Measurements from ENCODE around the gene FASN. TPM values are rescaled to one million over a fixed set of nuclear protein-coding genes. Genes with fewer than 3 reads are reported as not detected.

The FASN gene
- total and polyA plus RNA-seq, 2 of the 13 experiments (the other 11 are each of a cell fraction or from before 2014, with no cell fraction given), result 51.7 to 101 TPM

DNA sequence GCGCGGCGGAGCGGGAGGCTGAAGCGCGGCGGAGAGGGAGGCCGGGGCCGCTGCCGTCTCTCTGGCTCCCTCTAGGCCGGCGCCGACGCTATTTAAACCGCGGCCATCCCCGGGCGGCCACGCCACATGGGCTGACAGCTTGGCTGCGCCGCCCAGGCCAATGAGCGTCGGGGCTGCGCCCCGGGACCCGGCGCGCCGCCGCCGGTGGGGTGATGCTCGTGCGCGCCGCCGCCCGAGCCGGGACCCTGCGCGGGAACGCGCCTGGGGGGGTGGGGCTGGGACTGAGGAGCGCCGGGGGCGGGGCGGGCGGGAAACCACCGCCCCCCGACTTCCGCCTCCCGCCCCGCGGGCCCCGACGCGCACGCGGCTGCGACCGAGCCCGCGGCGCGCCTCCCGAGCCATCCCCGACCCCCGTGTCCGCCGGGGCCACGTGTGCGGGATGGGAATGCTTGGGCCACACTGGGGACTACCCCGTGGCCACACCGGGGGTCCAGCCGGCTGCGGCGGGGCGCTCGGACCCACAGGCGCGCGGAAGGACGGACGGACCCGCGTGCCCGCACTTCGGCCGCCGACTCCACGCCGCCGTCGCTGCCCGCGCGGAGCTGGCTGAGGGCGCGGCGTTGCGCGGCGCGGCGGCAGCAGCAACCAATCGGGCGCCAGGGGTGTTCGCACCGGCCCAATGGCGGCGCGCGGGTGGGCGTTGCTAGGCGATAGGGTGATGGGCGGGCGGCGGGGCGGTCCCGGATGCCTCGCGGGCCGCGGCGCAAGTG lies at the start of gene FASN (continued):
- TF ChIP-seq HNF1B (CRISPR knock-in tag; IDR thresholded peaks at IDR 0.05) (no peak), ZSCAN21 (CRISPR knock-in tag; IDR thresholded peaks at IDR 0.05; ENCODE audit: borderline replicate concordance) (peak; percentile 96), ZNF33A (CRISPR knock-in tag; IDR thresholded peaks at IDR 0.05; ENCODE audit: borderline replicate concordance) (no peak), NRL (CRISPR knock-in tag; IDR thresholded peaks at IDR 0.05; ENCODE audit: borderline replicate concordance) (no peak), ZNF253 (CRISPR knock-in tag; IDR thresholded peaks at IDR 0.05; ENCODE audit: borderline replicate concordance) (peak; percentile 59; the same call in 1 of the 2 replicates), GATAD2A (CRISPR knock-in tag; IDR thresholded peaks at IDR 0.05) (no peak; the same call in 1 of the 2 replicates), ZNF790 (CRISPR knock-in tag; IDR thresholded peaks at IDR 0.05; ENCODE audit: borderline replicate concordance) (no peak; the same call in 1 of the 2 replicates), SRSF9 (IDR thresholded peaks at IDR 0.05; ENCODE audit: borderline replicate concordance, insufficient read depth, low read depth, low read length, poor library complexity, severe bottlenecking) (no peak), ZNF678 (CRISPR knock-in tag; IDR thresholded peaks at IDR 0.05) (peak; percentile 28; the same call in 1 of the 2 replicates), ZMAT3 (CRISPR knock-in tag; conservative IDR thresholded peaks at IDR 0.05) (peak; percentile 91), RERE (CRISPR knock-in tag; IDR thresholded peaks at IDR 0.05; ENCODE audit: low read depth) (no peak), BCL6 (CRISPR knock-in tag; IDR thresholded peaks at IDR 0.05) (no peak), MIER2 (CRISPR knock-in tag; IDR thresholded peaks at IDR 0.05) (0 out of 2 replicates have a peak, but pooled peaks have one; percentile 13), JUND (CRISPR knock-in tag; IDR thresholded peaks at IDR 0.05) (no peak), CBX5 (CRISPR knock-in tag; IDR thresholded peaks at IDR 0.05; ENCODE audit: borderline replicate concordance) (no peak)
- TF ChIP-seq, protein P1, sequence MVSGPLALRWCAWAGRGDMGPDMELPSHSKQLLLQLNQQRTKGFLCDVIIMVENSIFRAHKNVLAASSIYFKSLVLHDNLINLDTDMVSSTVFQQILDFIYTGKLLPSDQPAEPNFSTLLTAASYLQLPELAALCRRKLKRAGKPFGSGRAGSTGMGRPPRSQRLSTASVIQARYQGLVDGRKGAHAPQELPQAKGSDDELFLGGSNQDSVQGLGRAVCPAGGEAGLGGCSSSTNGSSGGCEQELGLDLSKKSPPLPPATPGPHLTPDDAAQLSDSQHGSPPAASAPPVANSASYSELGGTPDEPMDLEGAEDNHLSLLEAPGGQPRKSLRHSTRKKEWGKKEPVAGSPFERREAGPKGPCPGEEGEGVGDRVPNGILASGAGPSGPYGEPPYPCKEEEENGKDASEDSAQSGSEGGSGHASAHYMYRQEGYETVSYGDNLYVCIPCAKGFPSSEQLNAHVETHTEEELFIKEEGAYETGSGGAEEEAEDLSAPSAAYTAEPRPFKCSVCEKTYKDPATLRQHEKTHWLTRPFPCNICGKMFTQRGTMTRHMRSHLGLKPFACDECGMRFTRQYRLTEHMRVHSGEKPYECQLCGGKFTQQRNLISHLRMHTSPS (CRISPR knock-in tag; IDR thresholded peaks at IDR 0.05; ENCODE audit: low read depth), result 0 out of 2 replicates have a peak, but pooled peaks have one; percentile 33
- TF ChIP-seq, protein P2, sequence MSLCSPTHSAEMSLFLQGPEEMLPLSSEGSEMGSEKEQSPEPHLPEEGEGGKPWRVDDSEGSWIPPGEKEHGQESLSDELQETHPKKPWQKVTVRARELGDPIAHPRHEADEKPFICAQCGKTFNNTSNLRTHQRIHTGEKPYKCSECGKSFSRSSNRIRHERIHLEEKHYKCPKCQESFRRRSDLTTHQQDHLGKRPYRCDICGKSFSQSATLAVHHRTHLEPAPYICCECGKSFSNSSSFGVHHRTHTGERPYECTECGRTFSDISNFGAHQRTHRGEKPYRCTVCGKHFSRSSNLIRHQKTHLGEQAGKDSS (CRISPR knock-in tag; IDR thresholded peaks at IDR 0.05; ENCODE audit: borderline replicate concordance, low read depth), result no peak; the same call in 1 of the 2 replicates

Measured in HepG2 (cell line).